ENCODE measurements around the gene ZBTB17. TPM values are rescaled to one million over a fixed set of nuclear protein-coding genes. Genes with fewer than 3 reads are reported as not detected.

Gene ZBTB17
- total and polyA plus RNA-seq, 9 of the 15 experiments (the other 6 are each of a cell fraction or from before 2014, with no cell fraction given), result 1.1 to 53.4 (median 29.6) TPM

GRCh38 chr1:15952317-15953258, 23.3 kb downstream of the ZBTB17 start (continued):
- TF ChIP-seq SPI1 (IDR thresholded peaks at IDR 0.05; ENCODE audit: borderline replicate concordance, low read depth, low read length) (peak; percentile 96), ZNF316 (IDR thresholded peaks at IDR 0.05) (peak; percentile 71), FOXK2 (conservative IDR thresholded peaks at IDR 0.05 in 1 of 2, IDR thresholded peaks at IDR 0.05 in 1 of 2; ENCODE audit: low read depth in 2 of 2) (peak; percentile 34 to 83), RNF2 (IDR thresholded peaks at IDR 0.05) (peak; percentile 98), BCL6 (CRISPR knock-in tag; IDR thresholded peaks at IDR 0.05) (no peak), ESRRB (CRISPR knock-in tag; IDR thresholded peaks at IDR 0.05; ENCODE audit: borderline replicate concordance) (no peak), THRAP3 (IDR thresholded peaks at IDR 0.05; ENCODE audit: borderline replicate concordance) (no peak), PBX2 (CRISPR knock-in tag; IDR thresholded peaks at IDR 0.05; ENCODE audit: low read depth) (no peak), PBX2 (tag; conservative IDR thresholded peaks at IDR 0.05; ENCODE audit: low read depth) (peak; percentile 64), CREM (IDR thresholded peaks at IDR 0.05; ENCODE audit: low read depth) (peak; percentile 91), SRSF9 (IDR thresholded peaks at IDR 0.05; ENCODE audit: borderline replicate concordance, low read depth, low read length) (no peak), RCOR1 (IDR thresholded peaks at IDR 0.05; ENCODE audit: borderline replicate concordance in 1 of 2, low read depth in 2 of 2, low read length in 2 of 2) (peak; percentile 87 to 98), ZNF830 (CRISPR knock-in tag; IDR thresholded peaks at IDR 0.05) (0 out of 2 replicates have a peak, but pooled peaks have one; percentile 72), ZNF121 (CRISPR knock-in tag; conservative IDR thresholded peaks at IDR 0.05) (no peak; the same call in 1 of the 2 replicates), TAF9B (IDR thresholded peaks at IDR 0.05; ENCODE audit: partially characterized antibody) (peak; percentile 97), ATF7 (IDR thresholded peaks at IDR 0.05) (peak; percentile 93), AFF4 (CRISPR knock-in tag; IDR thresholded peaks at IDR 0.05) (peak; percentile 89), GTF2A2 (tag; IDR thresholded peaks at IDR 0.05) (no peak), CBX5 (IDR thresholded peaks at IDR 0.05; ENCODE audit: borderline replicate concordance, low read depth) (no peak), NRF1 (conservative IDR thresholded peaks at IDR 0.05 in 1 of 2, IDR thresholded peaks at IDR 0.05 in 1 of 2) (peak; percentile 59 to 66), ZNF282 (CRISPR knock-in tag; IDR thresholded peaks at IDR 0.05) (no peak), OTX1 (CRISPR knock-in tag; IDR thresholded peaks at IDR 0.05) (no peak), BMI1 (IDR thresholded peaks at IDR 0.05; ENCODE audit: low read length) (no peak), FOXJ2 (tag; IDR thresholded peaks at IDR 0.05) (no peak)

All from K562 (cell line).